ENCODE data around the gene CLN6. TPM values are rescaled to one million over a fixed set of nuclear protein-coding genes. Genes with fewer than 3 reads are reported as not detected.
A peak's percentile ranks its signal among the peaks of the same experiment; 100 is the strongest.
"Not testable (repeated sequence)": the region's sequence is repeated elsewhere in the genome, so short reads cannot be mapped to it uniquely, and the experiment has no call there.

The CLN6 gene
- total RNA-seq, 2 donors from 2014 or later: 31.6 to 40.7 TPM

- peaks cover 24% of the 10 kb centered on the region for H3K4me1 Mint-ChIP-seq (ENCODE audit: low read depth)
- DNase-seq: no peak
- no peaks in the 10 kb centered on the region for H3K9me3 Mint-ChIP-seq
- ATAC-seq (replicated peaks in 1 of 2): no peak
- H3K27me3 Mint-ChIP-seq (ENCODE audit: low read depth): no peaks in the 10 kb centered on the region
- peak overlapping the region in 1 of 2 donors; percentile 43 for H3K4me3 Mint-ChIP-seq
- H3K36me3 Mint-ChIP-seq (ENCODE audit: insufficient read depth in 2 of 2): no peaks in the 10 kb centered on the region
- H3K27ac Mint-ChIP-seq: no peak overlapping the region
These were observed 23.5 kb downstream of the CLN6 start for GRCh38 chr15:68205954-68206539.

GRCh38 chr15:68205558-68205944 lies 24.0 kb downstream of the CLN6 start:
- no peak for DNase-seq
- H3K9me3 Mint-ChIP-seq: no peaks in the 10 kb centered on the region
- no peak overlapping the region for H3K4me3 Mint-ChIP-seq
- no peak for ATAC-seq (replicated peaks in 1 of 2)
- H3K27me3 Mint-ChIP-seq (ENCODE audit: low read depth): no peaks in the 10 kb centered on the region
- H3K27ac Mint-ChIP-seq: no peak overlapping the region
- H3K4me1 Mint-ChIP-seq (ENCODE audit: low read depth): peaks cover 24% of the 10 kb centered on the region
- H3K36me3 Mint-ChIP-seq (ENCODE audit: insufficient read depth in 2 of 2): no peaks in the 10 kb centered on the region

- no peaks in the 10 kb centered on the region for H3K36me3 Mint-ChIP-seq (ENCODE audit: insufficient read depth in 2 of 2)
- H3K4me3 Mint-ChIP-seq: peak within 1 kb of the TSS in 1 of 2 donors; percentile 43
- H3K27ac Mint-ChIP-seq: no peak within 1 kb of the TSS
- H3K27me3 Mint-ChIP-seq (ENCODE audit: low read depth): no peaks in the 10 kb centered on the region
- DNase-seq: no peak
- no peak for ATAC-seq (replicated peaks in 1 of 2)
- no peaks in the 10 kb centered on the region for H3K9me3 Mint-ChIP-seq
- H3K4me1 Mint-ChIP-seq (ENCODE audit: low read depth): peaks cover 19% of the 10 kb centered on the region
These were observed 24.6 kb downstream of the CLN6 start, which contains the start of gene CALML4 for GRCh38 chr15:68204776-68205557. TSS of gene CALML4 (minus strand) at chr15:68205332. CDS start at chr15:68205247, 85 bp downstream.

GRCh38 chr15:68204361-68204760 lies 25.2 kb downstream of the CLN6 start:
- no peaks in the 10 kb centered on the region for H3K27me3 Mint-ChIP-seq (ENCODE audit: low read depth)
- H3K4me1 Mint-ChIP-seq (ENCODE audit: low read depth): peaks cover 13% of the 10 kb centered on the region
- no peak overlapping the region for H3K4me3 Mint-ChIP-seq
- no peaks in the 10 kb centered on the region for H3K9me3 Mint-ChIP-seq
- no peaks in the 10 kb centered on the region for H3K36me3 Mint-ChIP-seq (ENCODE audit: insufficient read depth in 2 of 2)
- ATAC-seq (replicated peaks in 1 of 2): no peak
- no peak for DNase-seq
- no peak overlapping the region for H3K27ac Mint-ChIP-seq

GRCh38 chr15:68203956-68204355 lies 25.6 kb downstream of the CLN6 start:
- Mint-ChIP-seq H3K4me3 (no peak overlapping the region), H3K4me1 (ENCODE audit: low read depth) (peaks cover 11% of the 10 kb centered on the region)

GRCh38 chr15:68203486-68203885 lies 26.0 kb downstream of the CLN6 start:
- H3K36me3 Mint-ChIP-seq (ENCODE audit: insufficient read depth in 2 of 2): no peaks in the 10 kb centered on the region
- peaks cover 6% of the 10 kb centered on the region for H3K4me1 Mint-ChIP-seq (ENCODE audit: low read depth)
- no peak overlapping the region for H3K4me3 Mint-ChIP-seq
- ATAC-seq (replicated peaks in 1 of 2) (no peak), DNase-seq (no peak)
- no peaks in the 10 kb centered on the region for H3K9me3 Mint-ChIP-seq
- no peak overlapping the region for H3K27ac Mint-ChIP-seq
- no peaks in the 10 kb centered on the region for H3K27me3 Mint-ChIP-seq (ENCODE audit: low read depth)

More at GRCh38 chr15:68203956-68204355, 25.6 kb downstream of the CLN6 start:
- DNase-seq (no peak), ATAC-seq (replicated peaks in 1 of 2) (no peak)
- Mint-ChIP-seq H3K27me3 (ENCODE audit: low read depth) (no peaks in the 10 kb centered on the region), H3K9me3 (no peaks in the 10 kb centered on the region), H3K36me3 (ENCODE audit: insufficient read depth in 2 of 2) (no peaks in the 10 kb centered on the region), H3K27ac (no peak overlapping the region)

GRCh38 chr15:68202994-68203393 lies 26.5 kb downstream of the CLN6 start:
- not testable (repeated sequence) for H3K9me3 Mint-ChIP-seq; DNase-seq; H3K4me3 Mint-ChIP-seq; H3K27me3 Mint-ChIP-seq (ENCODE audit: low read depth); H3K27ac Mint-ChIP-seq; H3K36me3 Mint-ChIP-seq (ENCODE audit: insufficient read depth in 2 of 2); ATAC-seq (replicated peaks in 1 of 2); H3K4me1 Mint-ChIP-seq (ENCODE audit: low read depth)

- DNase-seq (no peak), ATAC-seq (replicated peaks in 1 of 2) (no peak)
- Mint-ChIP-seq H3K4me3 (no peak overlapping the region), H3K9me3 (no peaks in the 10 kb centered on the region), H3K4me1 (ENCODE audit: low read depth) (no peaks in the 10 kb centered on the region), H3K27ac (no peak overlapping the region), H3K36me3 (ENCODE audit: insufficient read depth in 2 of 2) (no peaks in the 10 kb centered on the region), H3K27me3 (ENCODE audit: low read depth) (no peaks in the 10 kb centered on the region)
These were observed 27.7 kb downstream of the CLN6 start for GRCh38 chr15:68201879-68202261.

- Mint-ChIP-seq H3K4me1 (ENCODE audit: low read depth) (no peaks in the 10 kb centered on the region), H3K4me3 (no peak overlapping the region), H3K27ac (no peak overlapping the region), H3K36me3 (ENCODE audit: insufficient read depth in 2 of 2) (no peaks in the 10 kb centered on the region), H3K9me3 (no peaks in the 10 kb centered on the region), H3K27me3 (ENCODE audit: low read depth) (no peaks in the 10 kb centered on the region)
- ATAC-seq (replicated peaks in 1 of 2) (peak in 1 of 2 donors; percentile 24), DNase-seq (no peak)
These were observed 28.2 kb downstream of the CLN6 start for GRCh38 chr15:68201153-68201878.

GRCh38 chr15:68200016-68200861 lies 29.3 kb downstream of the CLN6 start:
- H3K27ac Mint-ChIP-seq: no peak overlapping the region
- DNase-seq (no peak), ATAC-seq (replicated peaks in 1 of 2) (no peak)
- H3K9me3 Mint-ChIP-seq: no peaks in the 10 kb centered on the region
- no peaks in the 10 kb centered on the region for H3K4me1 Mint-ChIP-seq (ENCODE audit: low read depth)
- no peak overlapping the region for H3K4me3 Mint-ChIP-seq
- peaks cover 0 to 2% of the 10 kb centered on the region in 2 donors for H3K36me3 Mint-ChIP-seq (ENCODE audit: insufficient read depth in 2 of 2)
- no peaks in the 10 kb centered on the region for H3K27me3 Mint-ChIP-seq (ENCODE audit: low read depth)

- Mint-ChIP-seq H3K4me1 (ENCODE audit: low read depth) (no peaks in the 10 kb centered on the region), H3K27ac (no peak overlapping the region), H3K9me3 (no peaks in the 10 kb centered on the region), H3K4me3 (no peak overlapping the region), H3K36me3 (ENCODE audit: insufficient read depth in 2 of 2) (peaks cover 2 to 5% of the 10 kb centered on the region in 2 donors), H3K27me3 (ENCODE audit: low read depth) (no peaks in the 10 kb centered on the region)
- DNase-seq: no peak
- no peak for ATAC-seq (replicated peaks in 1 of 2)
These were observed 30.2 kb downstream of the CLN6 start for GRCh38 chr15:68199340-68199739.

- H3K36me3 Mint-ChIP-seq (ENCODE audit: insufficient read depth in 2 of 2): peaks cover 5 to 11% of the 10 kb centered on the region in 2 donors
- peak overlapping the region; percentile 36 for H3K27ac Mint-ChIP-seq
These were observed 31.7 kb downstream of the CLN6 start for GRCh38 chr15:68197661-68198437.

More at GRCh38 chr15:68197661-68198437, 31.7 kb downstream of the CLN6 start:
- no peaks in the 10 kb centered on the region for H3K27me3 Mint-ChIP-seq (ENCODE audit: low read depth)
- ATAC-seq (replicated peaks in 1 of 2): no peak
- H3K9me3 Mint-ChIP-seq: no peaks in the 10 kb centered on the region
- DNase-seq: no peak
- no peaks in the 10 kb centered on the region for H3K4me1 Mint-ChIP-seq (ENCODE audit: low read depth)
- no peak overlapping the region for H3K4me3 Mint-ChIP-seq
